ENCODE results near the gene RPL36. TPM values are rescaled to one million over a fixed set of nuclear protein-coding genes. Genes with fewer than 3 reads are reported as not detected.

The RPL36 gene
- 778 and 991 TPM in 2 replicates for total RNA-seq (ENCODE audit: low replicate concordance)

DNA sequence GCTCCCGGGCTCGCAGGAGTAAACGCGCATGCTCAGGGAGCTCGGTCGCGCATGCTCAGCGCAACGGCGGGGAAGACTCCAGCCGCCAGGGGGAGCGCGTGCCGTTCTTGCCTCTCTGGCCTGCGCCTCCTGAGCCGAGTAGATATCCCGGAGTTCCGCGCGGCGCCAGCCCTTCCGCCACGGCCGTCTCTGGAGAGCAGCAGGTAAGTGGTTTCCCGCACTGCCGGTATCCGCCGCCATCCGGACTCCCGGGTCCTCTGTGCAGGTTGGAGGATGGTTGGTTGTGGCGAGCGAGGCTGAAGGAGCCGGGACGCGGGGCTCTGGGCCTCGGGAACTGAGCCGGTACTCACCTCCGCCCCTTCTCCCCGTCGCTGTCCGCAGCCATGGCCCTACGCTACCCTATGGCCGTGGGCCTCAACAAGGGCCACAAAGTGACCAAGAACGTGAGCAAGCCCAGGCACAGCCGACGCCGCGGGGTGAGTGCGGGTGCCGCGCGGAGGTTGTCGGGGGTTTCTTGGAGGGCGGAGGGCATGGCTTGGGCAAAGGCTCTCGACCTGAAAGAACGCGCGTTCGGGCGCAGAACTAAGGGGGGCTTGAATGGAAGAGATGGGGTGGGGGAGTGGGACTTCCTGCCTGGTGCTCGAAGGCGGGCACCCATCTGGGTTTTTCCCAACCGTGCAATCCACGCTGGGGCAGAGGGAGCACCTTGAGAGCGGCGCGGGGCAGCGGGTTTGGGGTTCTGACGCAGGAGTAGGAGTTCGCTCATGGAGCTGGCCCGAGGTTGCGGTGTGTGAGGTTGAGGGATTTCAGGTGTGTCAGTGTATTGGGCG, at the start of gene RPL36:
RPL36 (plus strand) TSS at position 171 of the 830 bp plus-strand sequence; CDS start at position 384, 213 bp downstream.
- H4K20me1 ChIP-seq (ENCODE audit: low read depth) = peaks cover 56% of the 10 kb centered on the region
- H3K4me1 ChIP-seq = no peaks in the 10 kb centered on the region
- peak within 1 kb of the TSS; percentile 82 for H3K4me2 ChIP-seq
- H2AFZ ChIP-seq (replicated peaks) = peak within 1 kb of the TSS; percentile 64
- H3K27ac Mint-ChIP-seq = peak within 1 kb of the TSS; percentile 61
- H3K27ac ChIP-seq = peak within 1 kb of the TSS; percentile 95
- H3K4me3 Mint-ChIP-seq = peak within 1 kb of the TSS; percentile 98
- DNase-seq (ENCODE audit: low spot score) = peak; percentile 98
- peak within 1 kb of the TSS; percentile 99 for H3K9ac ChIP-seq
- peaks cover 45% of the 10 kb centered on the region for H3F3A ChIP-seq (ENCODE audit: low read depth)
- H3K4me3 ChIP-seq = peak within 1 kb of the TSS; percentile 98
- no peaks in the 10 kb centered on the region for H3K36me3 Mint-ChIP-seq
- H3K27me3 ChIP-seq = no peaks in the 10 kb centered on the region
- H3K4me1 Mint-ChIP-seq = peaks cover 23% of the 10 kb centered on the region
- TF ChIP-seq EZH2phosphoT487 (IDR thresholded peaks at IDR 0.05) (no peak), EZH2 (IDR thresholded peaks at IDR 0.05) (no peak)
- TF ChIP-seq, protein P1, sequence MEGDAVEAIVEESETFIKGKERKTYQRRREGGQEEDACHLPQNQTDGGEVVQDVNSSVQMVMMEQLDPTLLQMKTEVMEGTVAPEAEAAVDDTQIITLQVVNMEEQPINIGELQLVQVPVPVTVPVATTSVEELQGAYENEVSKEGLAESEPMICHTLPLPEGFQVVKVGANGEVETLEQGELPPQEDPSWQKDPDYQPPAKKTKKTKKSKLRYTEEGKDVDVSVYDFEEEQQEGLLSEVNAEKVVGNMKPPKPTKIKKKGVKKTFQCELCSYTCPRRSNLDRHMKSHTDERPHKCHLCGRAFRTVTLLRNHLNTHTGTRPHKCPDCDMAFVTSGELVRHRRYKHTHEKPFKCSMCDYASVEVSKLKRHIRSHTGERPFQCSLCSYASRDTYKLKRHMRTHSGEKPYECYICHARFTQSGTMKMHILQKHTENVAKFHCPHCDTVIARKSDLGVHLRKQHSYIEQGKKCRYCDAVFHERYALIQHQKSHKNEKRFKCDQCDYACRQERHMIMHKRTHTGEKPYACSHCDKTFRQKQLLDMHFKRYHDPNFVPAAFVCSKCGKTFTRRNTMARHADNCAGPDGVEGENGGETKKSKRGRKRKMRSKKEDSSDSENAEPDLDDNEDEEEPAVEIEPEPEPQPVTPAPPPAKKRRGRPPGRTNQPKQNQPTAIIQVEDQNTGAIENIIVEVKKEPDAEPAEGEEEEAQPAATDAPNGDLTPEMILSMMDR (IDR thresholded peaks at IDR 0.05) = peak; percentile 84
- no peaks in the 10 kb centered on the region for H3K36me3 ChIP-seq
- H3K9me3 ChIP-seq (ENCODE audit: low read depth) = no peaks in the 10 kb centered on the region
- H3K27me3 Mint-ChIP-seq (ENCODE audit: insufficient read depth, low read depth) = peaks cover 15% of the 10 kb centered on the region
- no peaks in the 10 kb centered on the region for H3K9me3 Mint-ChIP-seq
- peaks cover 43% of the 10 kb centered on the region for H3K79me2 ChIP-seq (ENCODE audit: low read depth)

DNA sequence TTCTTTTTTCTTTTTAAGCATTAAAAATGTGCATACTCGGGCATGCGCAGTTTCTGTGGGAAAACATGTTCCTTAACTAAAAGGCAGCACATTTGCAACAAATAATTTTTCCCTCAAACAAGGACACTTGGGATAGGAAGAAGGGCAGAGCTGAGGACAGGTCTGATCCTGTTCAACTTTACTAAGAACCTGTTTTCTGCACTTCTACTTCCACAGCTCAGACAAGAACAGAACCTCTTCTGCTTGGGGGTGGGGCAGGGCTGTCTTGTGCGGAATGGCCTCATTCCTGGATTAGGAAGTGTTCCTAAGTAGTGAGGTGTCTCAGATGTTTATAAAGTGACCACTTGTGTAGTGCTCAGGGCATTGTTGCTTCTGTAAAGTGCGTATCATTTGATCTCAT, 48.9 kb upstream of the RPL36 start:
- Histone ChIP-seq H3K4me3 (no peak overlapping the region), H3K4me2 (no peak overlapping the region), H4K20me1 (ENCODE audit: low read depth) (peaks cover 96% of the 10 kb centered on the region), H2AFZ (replicated peaks) (no peak overlapping the region), H3K9me3 (ENCODE audit: low read depth) (no peaks in the 10 kb centered on the region), H3K27me3 (no peaks in the 10 kb centered on the region), H3K4me1 (no peaks in the 10 kb centered on the region), H3F3A (ENCODE audit: low read depth) (peaks cover 5% of the 10 kb centered on the region), H3K27ac (no peak overlapping the region), H3K79me2 (ENCODE audit: low read depth) (peaks cover 100% of the 10 kb centered on the region), H3K9ac (no peak overlapping the region), H3K36me3 (peaks cover 4% of the 10 kb centered on the region)
- Mint-ChIP-seq H3K36me3 (peaks cover 30% of the 10 kb centered on the region), H3K4me3 (no peak overlapping the region), H3K27ac (peak overlapping the region; percentile 12), H3K27me3 (ENCODE audit: insufficient read depth, low read depth) (peaks cover 2% of the 10 kb centered on the region), H3K9me3 (no peaks in the 10 kb centered on the region), H3K4me1 (no peaks in the 10 kb centered on the region)
- TF ChIP-seq EZH2phosphoT487 (IDR thresholded peaks at IDR 0.05) = no peak
- no peak for TF ChIP-seq EZH2 (IDR thresholded peaks at IDR 0.05)
- TF ChIP-seq, protein P1 (IDR thresholded peaks at IDR 0.05) = no peak
- DNase-seq (ENCODE audit: low spot score) = no peak

DNA sequence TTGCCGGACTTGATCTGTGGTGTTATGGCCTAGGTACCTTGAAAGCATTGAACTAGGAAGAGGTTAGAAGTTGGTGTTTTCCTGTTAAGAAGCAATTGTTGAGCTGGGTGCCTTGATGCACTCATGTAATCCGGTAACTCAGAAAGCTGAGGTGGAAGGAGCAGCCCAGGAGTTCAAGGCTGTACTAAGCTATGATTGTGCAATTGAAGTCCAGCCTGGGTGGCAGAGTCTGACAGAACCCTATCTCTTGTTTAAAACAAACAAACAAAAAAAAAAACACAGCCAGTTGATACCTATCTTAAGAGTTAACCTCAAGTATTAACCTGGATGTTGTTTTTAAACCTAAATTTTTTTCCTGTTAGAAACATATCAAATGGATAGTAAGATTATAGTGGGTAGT, 47.9 kb upstream of the RPL36 start:
- H3K4me1 Mint-ChIP-seq = no peaks in the 10 kb centered on the region
- Histone ChIP-seq H3K4me3 (no peak overlapping the region), H3K27me3 (no peaks in the 10 kb centered on the region), H2AFZ (replicated peaks) (no peak overlapping the region), H3K9ac (no peak overlapping the region), H3K4me2 (no peak overlapping the region), H3K27ac (no peak overlapping the region), H3K4me1 (no peaks in the 10 kb centered on the region), H3K36me3 (peaks cover 6% of the 10 kb centered on the region), H3F3A (ENCODE audit: low read depth) (peaks cover 5% of the 10 kb centered on the region), H3K9me3 (ENCODE audit: low read depth) (no peaks in the 10 kb centered on the region), H3K79me2 (ENCODE audit: low read depth) (peaks cover 100% of the 10 kb centered on the region), H4K20me1 (ENCODE audit: low read depth) (peaks cover 100% of the 10 kb centered on the region)
- H3K36me3 Mint-ChIP-seq = peaks cover 41% of the 10 kb centered on the region
- no peak for DNase-seq (ENCODE audit: low spot score)
- no peak overlapping the region for H3K4me3 Mint-ChIP-seq
- no peak overlapping the region for H3K27ac Mint-ChIP-seq
- H3K27me3 Mint-ChIP-seq (ENCODE audit: insufficient read depth, low read depth) = peaks cover 2% of the 10 kb centered on the region
- no peak for TF ChIP-seq EZH2phosphoT487 (IDR thresholded peaks at IDR 0.05)
- H3K9me3 Mint-ChIP-seq = no peaks in the 10 kb centered on the region

DNA sequence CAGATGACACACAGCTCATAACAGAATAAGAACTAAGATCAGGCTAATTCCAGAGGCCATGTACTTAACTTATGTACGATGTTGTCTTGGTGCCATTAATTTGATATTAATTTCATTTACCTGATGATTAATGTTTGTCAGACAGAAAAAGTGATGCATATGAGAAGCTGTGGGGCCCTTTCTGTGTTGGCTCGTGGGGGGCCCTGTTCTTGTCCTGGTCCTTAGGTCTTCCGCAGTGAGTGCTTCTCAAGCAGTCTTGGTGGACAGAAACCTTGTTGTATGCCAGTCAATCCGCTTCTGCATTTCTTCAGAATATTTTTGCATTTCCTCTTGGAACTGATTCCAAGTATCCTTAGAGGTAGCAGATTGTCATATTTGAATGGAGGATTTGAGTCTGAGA, 47.0 kb upstream of the RPL36 start:
- Histone ChIP-seq H3K79me2 (ENCODE audit: low read depth) (peaks cover 99% of the 10 kb centered on the region), H3K4me2 (no peak overlapping the region), H3K36me3 (peaks cover 13% of the 10 kb centered on the region), H3K4me1 (no peaks in the 10 kb centered on the region), H3K9ac (no peak overlapping the region), H3F3A (ENCODE audit: low read depth) (peaks cover 7% of the 10 kb centered on the region), H3K27ac (no peak overlapping the region), H4K20me1 (ENCODE audit: low read depth) (peaks cover 97% of the 10 kb centered on the region), H3K9me3 (ENCODE audit: low read depth) (no peaks in the 10 kb centered on the region), H3K27me3 (no peaks in the 10 kb centered on the region), H2AFZ (replicated peaks) (no peak overlapping the region), H3K4me3 (no peak overlapping the region)
- Mint-ChIP-seq H3K27me3 (ENCODE audit: insufficient read depth, low read depth) (peaks cover 2% of the 10 kb centered on the region), H3K4me1 (no peaks in the 10 kb centered on the region), H3K4me3 (no peak overlapping the region), H3K36me3 (peaks cover 43% of the 10 kb centered on the region), H3K9me3 (no peaks in the 10 kb centered on the region), H3K27ac (no peak overlapping the region)
- no peak for DNase-seq (ENCODE audit: low spot score)
- TF ChIP-seq EZH2phosphoT487 (IDR thresholded peaks at IDR 0.05) (no peak), EZH2 (IDR thresholded peaks at IDR 0.05) (no peak)
- TF ChIP-seq, protein P1 (IDR thresholded peaks at IDR 0.05) = no peak

All from neural progenitor cell (in vitro differentiated cells).